ENCODE data around the gene CTNNB1.

GRCh38 chr3:41222012-41222411 lies 22.7 kb downstream of the CTNNB1 start:
- TF ChIP-seq CTCF (IDR thresholded peaks at IDR 0.05; ENCODE audit: low read length) (no peak), EZH2 (IDR thresholded peaks at IDR 0.05; ENCODE audit: borderline replicate concordance, low read length) (no peak)
